ENCODE measurements around the gene TMEM209.

GRCh38 chr7:130134106-130134636 is 71.0 kb downstream of the TMEM209 start:
- TF ChIP-seq CTCF (conservative IDR thresholded peaks at IDR 0.05) (no peak), EZH2 (IDR thresholded peaks at IDR 0.05; ENCODE audit: low read depth) (no peak)
